Hepatocyte (in vitro differentiated cells): ENCODE measurements around the gene BLOC1S2.

Experiments
- EZH2 ChIP-seq: fragments of 200-600 bp; sonication (generic); IDR thresholded peaks from 2 replicates; pipeline ENCODE4 v1.6.1; 2016; ENCODE audit warnings: antibody characterized with exemption, mild to moderate bottlenecking, borderline replicate concordance
- EZH2phosphoT487 ChIP-seq: fragments of 200-600 bp; sonication (generic); IDR thresholded peaks from one replicate; pipeline ENCODE4 v1.6.1; 2018; ENCODE audit warnings: antibody characterized with exemption, mild to moderate bottlenecking, low read depth, moderate library complexity; ENCODE audit not compliant: unreplicated experiment, severe bottlenecking
- TF ChIP-seq, protein P1 (sequence below): fragments of 200-600 bp; sonication (generic); IDR thresholded peaks from 2 replicates; pipeline ENCODE4 v1.5.1; 2016; ENCODE audit warnings: antibody characterized with exemption, mild to moderate bottlenecking; ENCODE audit not compliant: poor library complexity

- TF ChIP-seq, protein P1, sequence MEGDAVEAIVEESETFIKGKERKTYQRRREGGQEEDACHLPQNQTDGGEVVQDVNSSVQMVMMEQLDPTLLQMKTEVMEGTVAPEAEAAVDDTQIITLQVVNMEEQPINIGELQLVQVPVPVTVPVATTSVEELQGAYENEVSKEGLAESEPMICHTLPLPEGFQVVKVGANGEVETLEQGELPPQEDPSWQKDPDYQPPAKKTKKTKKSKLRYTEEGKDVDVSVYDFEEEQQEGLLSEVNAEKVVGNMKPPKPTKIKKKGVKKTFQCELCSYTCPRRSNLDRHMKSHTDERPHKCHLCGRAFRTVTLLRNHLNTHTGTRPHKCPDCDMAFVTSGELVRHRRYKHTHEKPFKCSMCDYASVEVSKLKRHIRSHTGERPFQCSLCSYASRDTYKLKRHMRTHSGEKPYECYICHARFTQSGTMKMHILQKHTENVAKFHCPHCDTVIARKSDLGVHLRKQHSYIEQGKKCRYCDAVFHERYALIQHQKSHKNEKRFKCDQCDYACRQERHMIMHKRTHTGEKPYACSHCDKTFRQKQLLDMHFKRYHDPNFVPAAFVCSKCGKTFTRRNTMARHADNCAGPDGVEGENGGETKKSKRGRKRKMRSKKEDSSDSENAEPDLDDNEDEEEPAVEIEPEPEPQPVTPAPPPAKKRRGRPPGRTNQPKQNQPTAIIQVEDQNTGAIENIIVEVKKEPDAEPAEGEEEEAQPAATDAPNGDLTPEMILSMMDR: no peak
- no peak for TF ChIP-seq EZH2
- no peak for TF ChIP-seq EZH2phosphoT487
Observed at GRCh38 chr10:100297242-100297641, 10.8 kb upstream of the BLOC1S2 start.
